Activated CD4-positive, alpha-beta T cell treated with anti-CD3 and anti-CD28 coated beads for 36 hours (primary cell): ENCODE measurements around the gene ZG16B. TPM values are rescaled to one million over a fixed set of nuclear protein-coding genes. Genes with fewer than 3 reads are reported as not detected.

ENCODE experiments used
- ATAC-seq: fragments of 200-7000 bp; cut with Tn5 transposase; one replicate; pipeline ENCODE4 v1.10.0; 2021; ENCODE audit warnings: mild to moderate bottlenecking, moderate library complexity
- CTCF ChIA-PET: fragments of 350-600 bp; sonication (Branson Sonifier 250); formaldehyde crosslinking; loops from one replicate; lab custom pipeline; 2021; ENCODE audit warnings: antibody characterized with exemption; lab: Charles Lee
- POLR2A ChIA-PET: fragments of 350-600 bp; sonication (Branson Sonifier 250); formaldehyde crosslinking; loops from one replicate; lab custom pipeline; 2021; ENCODE audit warnings: antibody characterized with exemption, inconsistent platforms; lab: Charles Lee
- DNase-seq: peaks from one replicate; pipeline ENCODE4 v3.0.0-alpha.2; 2020
- H3K27ac Mint-ChIP-seq: one replicate; pipeline ENCODE4 v1.8.0; 2021; ENCODE audit warnings: mixed read lengths
- H3K27me3 Mint-ChIP-seq: one replicate; pipeline ENCODE4 v1.8.0; 2021; ENCODE audit warnings: mixed read lengths
- H3K36me3 Mint-ChIP-seq: one replicate; pipeline ENCODE4 v1.8.0; 2021; ENCODE audit warnings: low read depth, mixed read lengths
- H3K4me1 Mint-ChIP-seq: one replicate; pipeline ENCODE4 v1.8.0; 2021; ENCODE audit warnings: mixed read lengths
- H3K4me3 Mint-ChIP-seq: one replicate; pipeline ENCODE4 v1.8.0; 2021; ENCODE audit warnings: mild to moderate bottlenecking, moderate library complexity, mixed read lengths
- H3K9me3 Mint-ChIP-seq: one replicate; pipeline ENCODE4 v1.8.0; 2021; ENCODE audit warnings: low read depth, mixed read lengths
- intact Hi-C, 2 experiments: fragments of 100-400 bp; cut with DNase I in 1 of 2; cut with micrococcal nuclease in 1 of 2; formaldehyde crosslinking; loops; one replicate each; pipeline versions ENCODE4 v1.14.2 to v1.15.1; 2022 to 2024; cut with DNase I, micrococcal nuclease
- total RNA-seq, 2 experiments: library from RNA; stranded (reverse); gene quantifications; one replicate each; pipeline ENCODE4 v1.2.3, GENCODE V29; 2021

The ZG16B gene
- total RNA-seq, 2 experiments from 2014 or later, result 0.65 to 1.2 TPM

GRCh38 chr16:2809149-2809760 lies 20.8 kb upstream of the ZG16B start:
- H3K27ac Mint-ChIP-seq, result no peak overlapping the region
- no peak for ATAC-seq
- POLR2A ChIA-PET, result no interaction called here
- peaks cover 12% of the 10 kb centered on the region for H3K27me3 Mint-ChIP-seq
- H3K4me3 Mint-ChIP-seq, result no peak overlapping the region
- no peak for DNase-seq
- H3K36me3 Mint-ChIP-seq, result no peaks in the 10 kb centered on the region
- CTCF ChIA-PET, result no interaction called here
- H3K4me1 Mint-ChIP-seq, result no peaks in the 10 kb centered on the region
- intact Hi-C loops, result no loop called here
- H3K9me3 Mint-ChIP-seq, result peaks cover 2% of the 10 kb centered on the region

DNA sequence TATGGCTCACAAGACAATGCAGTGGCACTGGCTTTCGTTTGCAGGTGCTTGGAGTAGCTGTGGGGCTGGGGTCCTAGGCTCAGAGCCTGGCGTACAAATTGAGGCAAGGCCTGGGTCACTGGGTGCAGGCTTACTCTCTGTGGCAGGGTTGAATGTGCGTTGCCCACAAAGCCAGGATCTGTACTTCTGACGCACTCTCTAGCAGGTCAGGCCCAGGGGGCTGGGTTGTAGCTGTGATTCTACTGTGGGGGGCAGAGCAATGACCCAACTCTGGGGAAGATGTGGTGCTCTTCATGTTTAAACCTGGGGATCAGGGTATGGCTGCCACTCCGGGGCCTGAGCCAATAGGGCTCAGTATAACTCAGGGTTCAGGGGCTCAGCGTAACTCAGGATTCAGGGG lies 19.5 kb upstream of the ZG16B start:
- no peak overlapping the region for H3K27ac Mint-ChIP-seq
- H3K27me3 Mint-ChIP-seq, result peaks cover 12% of the 10 kb centered on the region
- ATAC-seq, result no peak
- ChIA-PET POLR2A (no interaction called here), CTCF (interaction anchor here (0.6 to 0.8 kb wide), 3 partner anchors 17 to 106 kb away, joined by 3 read pairs; no protein-coding TSS in a partner anchor)
- H3K4me3 Mint-ChIP-seq, result no peak overlapping the region
- intact Hi-C loops, result no loop called here
- H3K4me1 Mint-ChIP-seq, result no peaks in the 10 kb centered on the region
- no peaks in the 10 kb centered on the region for H3K9me3 Mint-ChIP-seq
- DNase-seq, result no peak
- no peaks in the 10 kb centered on the region for H3K36me3 Mint-ChIP-seq

DNA sequence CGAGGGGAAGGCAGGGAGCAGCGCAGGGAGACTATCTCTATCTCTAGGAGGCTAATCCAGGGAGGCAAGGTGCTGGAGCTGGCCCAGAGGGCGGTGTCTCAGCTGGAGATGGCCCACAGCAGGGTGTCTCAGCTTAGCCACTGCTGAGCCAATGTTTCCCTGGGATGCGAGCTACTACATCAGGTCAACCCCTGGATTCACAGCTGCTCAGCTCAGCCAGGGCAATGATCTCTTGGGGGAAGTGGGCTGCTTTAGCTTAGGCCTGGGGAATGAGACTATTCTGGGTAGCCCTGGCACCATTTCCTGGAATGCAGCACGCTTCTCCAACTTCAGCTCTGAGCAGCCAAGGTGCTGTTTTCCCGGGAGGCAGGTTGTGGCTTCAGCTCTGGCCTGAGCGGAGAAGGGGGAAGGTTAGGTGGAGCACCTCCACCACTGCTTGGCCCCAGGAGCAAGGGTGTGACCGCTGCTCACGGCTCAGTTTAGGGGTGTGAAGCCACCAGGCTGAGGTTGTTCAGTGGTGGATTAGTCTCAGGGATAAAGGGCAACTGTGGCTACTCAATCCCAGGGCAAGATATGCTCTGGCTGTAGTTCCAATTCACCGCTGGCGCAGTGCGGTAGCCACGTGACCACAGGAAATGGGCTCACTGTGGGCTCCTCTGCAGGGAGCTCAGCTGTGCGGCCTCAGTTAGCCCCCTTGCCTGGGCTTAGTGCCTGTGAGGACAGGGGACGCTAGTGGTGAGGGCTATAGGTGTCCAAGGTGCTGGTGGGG lies 18.2 kb upstream of the ZG16B start:
- ChIA-PET POLR2A (no interaction called here), CTCF (interaction anchor here (1.6 kb wide), 1 partner anchor 56 kb away, joined by 5 read pairs; no protein-coding TSS in a partner anchor)
- DNase-seq, result no peak

GRCh38 chr16:2813771-2814221 lies 16.3 kb upstream of the ZG16B start:
- no peak for ATAC-seq
- H3K4me1 Mint-ChIP-seq, result no peaks in the 10 kb centered on the region
- peaks cover 7% of the 10 kb centered on the region for H3K27me3 Mint-ChIP-seq
- intact Hi-C loops, result no loop called here
- no peak overlapping the region for H3K27ac Mint-ChIP-seq
- no peak overlapping the region for H3K4me3 Mint-ChIP-seq
- no peak for DNase-seq
- H3K36me3 Mint-ChIP-seq, result no peaks in the 10 kb centered on the region
- POLR2A ChIA-PET, result no interaction called here
- CTCF ChIA-PET, result interaction anchor here (0.6 to 0.7 kb wide), 2 partner anchors 27 to 150 kb away, joined by 3 read pairs; no protein-coding TSS in a partner anchor
- H3K9me3 Mint-ChIP-seq, result no peaks in the 10 kb centered on the region

More for the DNA sequence above, 18.2 kb upstream of the ZG16B start:
- H3K4me3 Mint-ChIP-seq, result no peak overlapping the region
- no peaks in the 10 kb centered on the region for H3K36me3 Mint-ChIP-seq
- intact Hi-C loops, result no loop called here
- H3K4me1 Mint-ChIP-seq, result no peaks in the 10 kb centered on the region
- no peak for ATAC-seq
- H3K27me3 Mint-ChIP-seq, result peaks cover 8% of the 10 kb centered on the region
- no peak overlapping the region for H3K27ac Mint-ChIP-seq
- no peaks in the 10 kb centered on the region for H3K9me3 Mint-ChIP-seq

GRCh38 chr16:2814551-2815298 lies 15.4 kb upstream of the ZG16B start:
- H3K36me3 Mint-ChIP-seq, result no peaks in the 10 kb centered on the region
- H3K27ac Mint-ChIP-seq, result no peak overlapping the region
- H3K27me3 Mint-ChIP-seq, result peaks cover 6% of the 10 kb centered on the region
- H3K9me3 Mint-ChIP-seq, result no peaks in the 10 kb centered on the region
- H3K4me3 Mint-ChIP-seq, result no peak overlapping the region
- DNase-seq (no peak), ATAC-seq (no peak)
- CTCF ChIA-PET, result interaction anchor here (0.6 to 0.7 kb wide), 2 partner anchors 26 to 149 kb away, joined by 3 read pairs; no protein-coding TSS in a partner anchor
- no peaks in the 10 kb centered on the region for H3K4me1 Mint-ChIP-seq
- POLR2A ChIA-PET, result no interaction called here
- intact Hi-C loops, result no loop called here

- no peak overlapping the region for H3K4me3 Mint-ChIP-seq
- H3K9me3 Mint-ChIP-seq, result no peaks in the 10 kb centered on the region
- no peak for DNase-seq
- intact Hi-C loops, result no loop called here
- no peaks in the 10 kb centered on the region for H3K4me1 Mint-ChIP-seq
- no peak for ATAC-seq
- no peak overlapping the region for H3K27ac Mint-ChIP-seq
- POLR2A ChIA-PET, result no interaction called here
- CTCF ChIA-PET, result no interaction called here
- no peaks in the 10 kb centered on the region for H3K36me3 Mint-ChIP-seq
- H3K27me3 Mint-ChIP-seq, result peaks cover 6% of the 10 kb centered on the region
Observed at GRCh38 chr16:2815299-2815771, 14.8 kb upstream of the ZG16B start.

DNA sequence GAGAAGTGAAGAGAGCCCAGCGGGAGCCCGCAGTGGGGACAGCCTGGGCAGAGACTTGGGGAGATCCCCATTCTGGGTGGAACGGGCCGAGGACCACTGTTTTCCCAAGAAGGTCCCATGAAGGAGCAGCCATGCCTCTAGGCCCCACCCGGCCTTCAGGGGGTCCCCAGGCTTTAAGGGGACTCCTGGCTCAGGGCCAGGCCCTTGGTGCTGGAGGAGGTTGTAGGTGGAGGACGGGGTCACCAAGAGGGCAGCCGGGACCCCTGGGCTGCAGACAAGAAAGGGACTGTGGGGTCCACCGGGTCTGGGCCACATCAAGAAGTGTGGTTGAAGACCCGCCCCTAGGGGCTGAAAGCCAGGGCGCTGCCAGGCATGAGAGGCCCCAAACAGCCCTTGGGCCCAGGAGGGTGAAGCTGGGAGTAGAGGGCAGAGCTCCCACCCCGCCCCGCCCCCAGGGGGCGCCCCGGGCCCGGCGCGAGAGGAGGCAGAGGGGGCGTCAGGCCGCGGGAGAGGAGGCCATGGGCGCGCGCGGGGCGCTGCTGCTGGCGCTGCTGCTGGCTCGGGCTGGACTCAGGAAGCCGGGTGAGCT lies 13.3 kb upstream of the ZG16B start, which contains the start of gene PRSS21:
TSS of gene PRSS21 (plus strand) at position 487 of the 589 bp plus-strand sequence. CDS start at position 519, 32 bp downstream.
- Mint-ChIP-seq H3K36me3 (no peaks in the 10 kb centered on the region), H3K27ac (no peak within 1 kb of the TSS), H3K27me3 (peaks cover 2% of the 10 kb centered on the region), H3K9me3 (no peaks in the 10 kb centered on the region), H3K4me3 (no peak within 1 kb of the TSS), H3K4me1 (no peaks in the 10 kb centered on the region)
- POLR2A ChIA-PET, result no interaction called here
- ATAC-seq (no peak), DNase-seq (peak; percentile 28)
- CTCF ChIA-PET, result interaction anchor here (1.9 kb wide), 1 partner anchor 51 kb away, joined by 6 read pairs; no protein-coding TSS in a partner anchor
- intact Hi-C loops, result no loop called here

GRCh38 chr16:2817340-2818271 lies 12.5 kb upstream of the ZG16B start:
- Mint-ChIP-seq H3K4me1 (no peaks in the 10 kb centered on the region), H3K27me3 (peaks cover 2% of the 10 kb centered on the region), H3K4me3 (no peak overlapping the region), H3K9me3 (no peaks in the 10 kb centered on the region), H3K27ac (no peak overlapping the region), H3K36me3 (no peaks in the 10 kb centered on the region)
- ATAC-seq (no peak), DNase-seq (no peak)
- ChIA-PET POLR2A (no interaction called here), CTCF (interaction anchor here (1.9 kb wide), 1 partner anchor 51 kb away, joined by 6 read pairs; no protein-coding TSS in a partner anchor)
- intact Hi-C loops, result no loop called here

GRCh38 chr16:2818272-2818876 lies 11.7 kb upstream of the ZG16B start:
- ATAC-seq (no peak), DNase-seq (no peak)
- H3K4me3 Mint-ChIP-seq, result no peak overlapping the region
- H3K27ac Mint-ChIP-seq, result no peak overlapping the region
- CTCF ChIA-PET, result no interaction called here
- H3K4me1 Mint-ChIP-seq, result no peaks in the 10 kb centered on the region
- POLR2A ChIA-PET, result no interaction called here
- peaks cover 2% of the 10 kb centered on the region for H3K27me3 Mint-ChIP-seq
- H3K36me3 Mint-ChIP-seq, result no peaks in the 10 kb centered on the region
- intact Hi-C loops, result no loop called here
- H3K9me3 Mint-ChIP-seq, result no peaks in the 10 kb centered on the region
